Measurements from ENCODE around the gene NUAK2.

DNA sequence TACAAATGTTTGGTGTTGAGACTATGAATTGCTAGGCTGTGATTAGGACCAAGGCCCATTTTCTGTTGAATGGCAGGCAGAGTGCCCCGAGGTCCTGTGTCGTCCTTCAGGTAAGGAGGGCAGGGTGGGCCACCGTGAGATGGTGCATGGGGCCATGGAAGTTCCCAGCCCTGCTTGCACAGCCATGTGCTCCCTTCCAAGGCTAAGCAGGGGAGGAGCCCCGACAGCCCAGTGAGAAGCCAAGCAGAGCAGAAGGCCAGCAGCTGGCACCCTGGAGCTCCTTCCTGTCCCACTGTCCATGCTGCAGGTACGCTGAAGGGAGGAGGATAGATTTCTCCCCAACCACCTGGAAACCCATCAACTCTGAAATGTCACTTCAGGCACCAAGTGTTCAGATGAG lies 8.2 kb upstream of the NUAK2 start:
- TF ChIP-seq, protein P1, sequence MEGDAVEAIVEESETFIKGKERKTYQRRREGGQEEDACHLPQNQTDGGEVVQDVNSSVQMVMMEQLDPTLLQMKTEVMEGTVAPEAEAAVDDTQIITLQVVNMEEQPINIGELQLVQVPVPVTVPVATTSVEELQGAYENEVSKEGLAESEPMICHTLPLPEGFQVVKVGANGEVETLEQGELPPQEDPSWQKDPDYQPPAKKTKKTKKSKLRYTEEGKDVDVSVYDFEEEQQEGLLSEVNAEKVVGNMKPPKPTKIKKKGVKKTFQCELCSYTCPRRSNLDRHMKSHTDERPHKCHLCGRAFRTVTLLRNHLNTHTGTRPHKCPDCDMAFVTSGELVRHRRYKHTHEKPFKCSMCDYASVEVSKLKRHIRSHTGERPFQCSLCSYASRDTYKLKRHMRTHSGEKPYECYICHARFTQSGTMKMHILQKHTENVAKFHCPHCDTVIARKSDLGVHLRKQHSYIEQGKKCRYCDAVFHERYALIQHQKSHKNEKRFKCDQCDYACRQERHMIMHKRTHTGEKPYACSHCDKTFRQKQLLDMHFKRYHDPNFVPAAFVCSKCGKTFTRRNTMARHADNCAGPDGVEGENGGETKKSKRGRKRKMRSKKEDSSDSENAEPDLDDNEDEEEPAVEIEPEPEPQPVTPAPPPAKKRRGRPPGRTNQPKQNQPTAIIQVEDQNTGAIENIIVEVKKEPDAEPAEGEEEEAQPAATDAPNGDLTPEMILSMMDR (conservative IDR thresholded peaks at IDR 0.05; ENCODE audit: low read depth, low read length), result no peak
- TF ChIP-seq EZH2 (IDR thresholded peaks at IDR 0.05; ENCODE audit: borderline replicate concordance, low read depth, low read length, poor library complexity, severe bottlenecking), result no peak

All from A673 (cell line).